PC-3 (cell line): ENCODE measurements around the gene APOBEC2. TPM values are rescaled to one million over a fixed set of nuclear protein-coding genes. Genes with fewer than 3 reads are reported as not detected.

ENCODE experiments used
- ATAC-seq: fragments of 200-7000 bp; cut with Tn5 transposase; 2 replicates; pipeline ENCODE4 v1.9.1; 2020; ENCODE audit warnings: mild to moderate bottlenecking, moderate library complexity
- BruUV-seq: library from RNA; stranded (reverse); fragments of 400-500 nt; replicated peaks from 2 replicates; lab custom pipeline; 2021; lab: Mats Ljungman, UMichigan
- CTCF ChIA-PET: fragments of 300-600 bp; sonication (Branson Sonifier 250); formaldehyde crosslinking; loops from one replicate; lab custom pipeline; 2022; ENCODE audit warnings: antibody characterized with exemption; lab: Charles Lee
- POLR2A ChIA-PET: fragments of 300-600 bp; sonication (Branson Sonifier 250); formaldehyde crosslinking; loops from one replicate; lab custom pipeline; 2022; ENCODE audit warnings: antibody characterized with exemption; ENCODE audit not compliant: unreplicated experiment; lab: Charles Lee
- DNase-seq: peaks from one replicate; pipeline ENCODE4 v3.0.0-alpha.2; 2015
- H2AFZ ChIP-seq: fragments of 300-600 bp; sonication (generic); 2 replicates; pipeline ENCODE4 v1.6.0; 2016; ENCODE audit warnings: antibody characterized with exemption, low read length
- H3F3A ChIP-seq: fragments of 300-600 bp; sonication (generic); one replicate; pipeline ENCODE4 v1.6.0; 2017; ENCODE audit warnings: antibody characterized with exemption, low read length, control low read depth, mild to moderate bottlenecking; ENCODE audit not compliant: unreplicated experiment
- H3K27ac ChIP-seq: fragments of 300-600 bp; sonication (generic); 2 replicates; pipeline ENCODE4 v1.5.1; 2016; ENCODE audit warnings: mild to moderate bottlenecking, low read length
- H3K27me3 ChIP-seq: fragments of 300-600 bp; sonication (generic); 2 replicates; pipeline ENCODE4 v1.6.1; 2016; ENCODE audit warnings: low read length, mixed read lengths
- H3K36me3 ChIP-seq: fragments of 300-600 bp; sonication (generic); 2 replicates; pipeline ENCODE4 v1.6.1; 2016; ENCODE audit warnings: low read depth, mixed run types, low read length, mixed read lengths
- H3K4me1 ChIP-seq: fragments of 300-600 bp; sonication (generic); 2 replicates; pipeline ENCODE4 v1.5.1; 2016; ENCODE audit warnings: low read length; ENCODE audit not compliant: insufficient read depth
- H3K4me2 ChIP-seq: fragments of 300-600 bp; sonication (generic); 2 replicates; pipeline ENCODE4 v1.6.0; 2016; ENCODE audit warnings: low read length
- H3K4me3 ChIP-seq: fragments of 300-600 bp; sonication (generic); 2 replicates; pipeline ENCODE4 v1.5.1; 2016; ENCODE audit warnings: mild to moderate bottlenecking, low read length, mixed read lengths
- H3K79me2 ChIP-seq: fragments of 300-600 bp; sonication (generic); 2 replicates; pipeline ENCODE4 v1.6.1; 2017; ENCODE audit warnings: low read length, mixed read lengths
- H3K9ac ChIP-seq: fragments of 300-600 bp; sonication (generic); 2 replicates; pipeline ENCODE4 v1.6.0; 2016; ENCODE audit warnings: mild to moderate bottlenecking, low read length
- H3K9me2 ChIP-seq: fragments of 300-600 bp; sonication (generic); replicated peaks from 2 replicates; pipeline ENCODE4 v1.6.1; 2016; ENCODE audit warnings: mixed run types, low read length, mixed read lengths
- H3K9me3 ChIP-seq: fragments of 300-600 bp; sonication (generic); 2 replicates; pipeline ENCODE4 v1.6.1; 2016; ENCODE audit warnings: low read length, mixed read lengths
- H4K20me1 ChIP-seq: fragments of 300-600 bp; sonication (generic); 2 replicates; pipeline ENCODE4 v1.6.1; 2016; ENCODE audit warnings: low read length, mixed read lengths
- CTCF ChIP-seq: fragments of 300-600 bp; sonication (generic); conservative IDR thresholded peaks from 2 replicates; pipeline ENCODE4 v1.5.1; 2017; ENCODE audit warnings: antibody characterized with exemption, low read depth, mild to moderate bottlenecking, low read length
- EZH2 ChIP-seq: fragments of 300-600 bp; sonication (generic); IDR thresholded peaks from one replicate; pipeline ENCODE4 v1.6.1; 2017; ENCODE audit warnings: antibody characterized with exemption, mild to moderate bottlenecking, low read length; ENCODE audit not compliant: unreplicated experiment
- EZH2phosphoT487 ChIP-seq: fragments of 300-600 bp; sonication (generic); IDR thresholded peaks from 2 replicates; pipeline ENCODE4 v1.6.1; 2018; ENCODE audit warnings: mild to moderate bottlenecking, antibody characterized with exemption, low read length, borderline replicate concordance
- intact Hi-C: fragments of 100-400 bp; cut with micrococcal nuclease; formaldehyde crosslinking; loops from 2 replicates; pipeline ENCODE4 v1.9.0; 2023
- total RNA-seq: library from RNA; depleted of rRNA; stranded (reverse); fragments of >200 nt; gene quantifications from 2 replicates; pipeline ENCODE4 v1.2.3, GENCODE V29; 2014

APOBEC2 gene
- total RNA-seq, 1 experiment from 2014 or later: not detected

- Histone ChIP-seq H3K9me2 (no peaks in the 10 kb centered on the region), H3K4me1 (peaks cover 19% of the 10 kb centered on the region; the same call in 1 of the 2 replicates), H3K9me3 (no peaks in the 10 kb centered on the region), H4K20me1 (peaks cover 41% of the 10 kb centered on the region), H3K4me2 (no peak overlapping the region), H2AFZ (no peak overlapping the region), H3K4me3 (no peak overlapping the region), H3K27ac (no peak overlapping the region), H3F3A (no peaks in the 10 kb centered on the region), H3K79me2 (peaks cover 74% of the 10 kb centered on the region), H3K36me3 (peaks cover 62% of the 10 kb centered on the region), H3K9ac (no peak overlapping the region), H3K27me3 (no peaks in the 10 kb centered on the region)
- TF ChIP-seq EZH2 (no peak), CTCF (no peak), EZH2phosphoT487 (no peak)
- CTCF ChIA-PET: no interaction called here
- intact Hi-C loops: no loop called here
- POLR2A ChIA-PET: no interaction called here
- DNase-seq: no peak
- no peak for ATAC-seq
- BruUV-seq: no TSS peak
Measured at GRCh38 chr6:41080621-41081020, 27.6 kb downstream of the APOBEC2 start.

GRCh38 chr6:41083072-41083471, 30.1 kb downstream of the APOBEC2 start:
- no peak for TF ChIP-seq CTCF
- TF ChIP-seq EZH2: no peak
- intact Hi-C loops: no loop called here
- H3K9me2 ChIP-seq: no peaks in the 10 kb centered on the region
- no peak overlapping the region for H3K27ac ChIP-seq
- no peak overlapping the region for H3K9ac ChIP-seq
- DNase-seq (no peak), ATAC-seq (no peak)
- no peaks in the 10 kb centered on the region for H3K4me1 ChIP-seq
- peaks cover 50% of the 10 kb centered on the region for H3K79me2 ChIP-seq
- BruUV-seq: no TSS peak
- CTCF ChIA-PET: no interaction called here
- no peaks in the 10 kb centered on the region for H3F3A ChIP-seq
- H2AFZ ChIP-seq: no peak overlapping the region
- H4K20me1 ChIP-seq: peaks cover 21% of the 10 kb centered on the region
- POLR2A ChIA-PET: no interaction called here
- no peaks in the 10 kb centered on the region for H3K27me3 ChIP-seq
- no peak overlapping the region for H3K4me3 ChIP-seq
- no peaks in the 10 kb centered on the region for H3K9me3 ChIP-seq
- H3K4me2 ChIP-seq: no peak overlapping the region
- H3K36me3 ChIP-seq: peaks cover 74% of the 10 kb centered on the region

GRCh38 chr6:41085182-41085581, 32.2 kb downstream of the APOBEC2 start:
- Histone ChIP-seq H3K79me2 (peaks cover 29% of the 10 kb centered on the region), H3K4me3 (no peak overlapping the region), H3K4me2 (no peak overlapping the region), H3K9ac (no peak overlapping the region), H3F3A (no peaks in the 10 kb centered on the region), H3K9me2 (no peaks in the 10 kb centered on the region), H3K4me1 (no peaks in the 10 kb centered on the region), H4K20me1 (peaks cover 11% of the 10 kb centered on the region; the same call in 1 of the 2 replicates), H3K27me3 (no peaks in the 10 kb centered on the region), H2AFZ (no peak overlapping the region), H3K9me3 (no peaks in the 10 kb centered on the region), H3K36me3 (peaks cover 63% of the 10 kb centered on the region), H3K27ac (no peak overlapping the region)
- CTCF ChIA-PET: no interaction called here
- intact Hi-C loops: no loop called here
- DNase-seq (no peak), ATAC-seq (no peak)
- POLR2A ChIA-PET: no interaction called here
- no TSS peak for BruUV-seq
- TF ChIP-seq CTCF (no peak), EZH2 (no peak), EZH2phosphoT487 (no peak)
